Left renal cortex interstitium (tissue), 4 donors: ENCODE results near the gene DENND1A. TPM values are rescaled to one million over a fixed set of nuclear protein-coding genes. Genes with fewer than 3 reads are reported as not detected.
"Not testable (repeated sequence)": the region's sequence is repeated elsewhere in the genome, so short reads cannot be mapped to it uniquely, and the experiment has no call there.

ENCODE experiments used
- DNase-seq, 4 donors: peaks; one replicate each; pipeline ENCODE4 v3.0.0-alpha.2; 2013; ENCODE audit warnings: low read depth in 4 of 4, low spot score in 2 of 4, missing footprints in 1 of 4
- polyA plus RNA-seq, 4 donors: library from polyadenylated mRNA; unstranded; fragments of 120-200 nt; gene quantifications; one replicate each; pipeline ENCODE4 v1.2.1, GENCODE V29; 2013; ENCODE audit not compliant: insufficient read length in 4 of 4

The DENND1A gene
- polyA plus RNA-seq, 4 donors = 19.1 to 24.5 (median 22.8) TPM

- no peak for DNase-seq
Observed at GRCh38 chr9:123823194-123823947, 106.6 kb downstream of the DENND1A start.

GRCh38 chr9:123821619-123822018 lies 108.3 kb downstream of the DENND1A start:
- DNase-seq = peak in 1 of 4 donors; percentile 7

GRCh38 chr9:123820139-123820538 lies 109.8 kb downstream of the DENND1A start:
- no peak for DNase-seq

- no peak for DNase-seq
Observed at GRCh38 chr9:123816817-123817472, 113.0 kb downstream of the DENND1A start.

GRCh38 chr9:123815856-123816255 lies 114.1 kb downstream of the DENND1A start:
- not testable (repeated sequence) for DNase-seq

GRCh38 chr9:123814496-123814895 lies 115.4 kb downstream of the DENND1A start:
- DNase-seq = no peak

GRCh38 chr9:123812984-123813383 lies 116.9 kb downstream of the DENND1A start:
- DNase-seq = no peak

GRCh38 chr9:123807251-123807650 lies 122.7 kb downstream of the DENND1A start:
- DNase-seq = no peak

- no peak for DNase-seq
Observed at GRCh38 chr9:123806829-123807228, 123.1 kb downstream of the DENND1A start.

- no peak for DNase-seq
Observed at GRCh38 chr9:123798195-123798594, 131.7 kb downstream of the DENND1A start.

- DNase-seq = no peak
Observed at GRCh38 chr9:123796618-123797484, 133.1 kb downstream of the DENND1A start.

GRCh38 chr9:123796094-123796493 lies 133.8 kb downstream of the DENND1A start:
- no peak for DNase-seq

GRCh38 chr9:123795336-123795735 lies 134.6 kb downstream of the DENND1A start:
- no peak for DNase-seq

- no peak for DNase-seq
Observed at GRCh38 chr9:123792501-123792900, 137.4 kb downstream of the DENND1A start.

GRCh38 chr9:123789554-123790292 lies 140.2 kb downstream of the DENND1A start:
- DNase-seq = no peak

GRCh38 chr9:123787416-123787815 lies 142.5 kb downstream of the DENND1A start:
- no peak for DNase-seq

- peak in 1 of 4 donors; percentile 13 for DNase-seq
Observed at GRCh38 chr9:123784518-123784917, 145.4 kb downstream of the DENND1A start.

- no peak for DNase-seq
Observed at GRCh38 chr9:123778232-123778902, 151.6 kb downstream of the DENND1A start.

GRCh38 chr9:123776708-123777537 lies 153.0 kb downstream of the DENND1A start:
- no peak for DNase-seq
